Transverse colon (tissue), 4 donors: ENCODE measurements around the gene KLF2. TPM values are rescaled to one million over a fixed set of nuclear protein-coding genes. Genes with fewer than 3 reads are reported as not detected.

Experiments used
- DNase-seq: peaks from one replicate; pipeline ENCODE4 v3.0.0-alpha.2; 2019
- H3K27ac ChIP-seq, 4 donors: fragments of 200-600 bp; sonication (generic); 2 replicates each; pipeline ENCODE4 v1.5.1; 2016 to 2018; ENCODE audit warnings: inconsistent platforms in 4 of 4
- H3K27me3 ChIP-seq: fragments of 200-600 bp; sonication (generic); 2 replicates; pipeline ENCODE4 v1.5.1; 2017; ENCODE audit warnings: inconsistent platforms
- H3K36me3 ChIP-seq, 4 donors: fragments of 200-600 bp; sonication (generic); 2 replicates each; pipeline ENCODE4 v1.5.1; 2017 to 2019; ENCODE audit warnings: inconsistent platforms in 4 of 4
- H3K4me1 ChIP-seq, 4 donors: fragments of 200-600 bp; sonication (generic); 2 replicates each; pipeline ENCODE4 v1.5.1; 2017 to 2020; ENCODE audit warnings: inconsistent platforms in 4 of 4
- H3K4me3 ChIP-seq, 4 donors: fragments of 200-600 bp; sonication (generic); 1 replicate in 1 of 4; 2 replicates in 3 of 4; pipeline versions ENCODE4 v1.5.1 to v1.6.1; 2017 to 2019; ENCODE audit warnings: inconsistent platforms in 4 of 4
- H3K9me3 ChIP-seq, 2 donors: fragments of 200-600 bp; sonication (generic); 2 replicates each; pipeline ENCODE4 v1.5.1; 2017 to 2019; ENCODE audit warnings: inconsistent platforms in 2 of 2
- CTCF ChIP-seq, 5 experiments: fragments of 200-600 bp in 3 of 5; fragments of 450-650 bp in 2 of 5; sonication (generic) in 3 of 5; IDR thresholded peaks; 1 replicate in 2 of 5; 2 replicates in 3 of 5; pipeline ENCODE4 v1.5.1; 2016 to 2017; ENCODE audit warnings: antibody characterized with exemption in 5 of 5, inconsistent platforms in 3 of 5, mild to moderate bottlenecking in 2 of 5, moderate library complexity in 1 of 5
- EP300 ChIP-seq: sonication (generic); formaldehyde crosslinking; IDR thresholded peaks from one replicate; pipeline ENCODE4 v1.6.1; 2017; ENCODE audit warnings: antibody characterized with exemption, low read depth
- POLR2A ChIP-seq: fragments of 450-650 bp; IDR thresholded peaks from one replicate; pipeline ENCODE4 v1.6.1; 2016; ENCODE audit warnings: antibody characterized with exemption, mild to moderate bottlenecking, moderate library complexity
- POLR2AphosphoS5 ChIP-seq, 3 donors: sonication (generic); formaldehyde crosslinking; IDR thresholded peaks; one replicate each; pipeline ENCODE4 v1.6.1; 2016; ENCODE audit warnings: antibody characterized with exemption in 3 of 3
- WGBS, 2 donors: methylation state at CpG; one replicate each; pipeline ENCODE4 v1.1.5; 2018; ENCODE audit warnings: low coverage in 1 of 2; 5-methylcytosine and 5-hydroxymethylcytosine counted together
- in situ Hi-C, 4 donors: fragments of 200-750 bp; cut with MboI; loops; one replicate each; pipeline versions ENCODE4 v1.15.0 to v1.15.1; 2017; ENCODE audit warnings: low sequenced_read_pairs in 3 of 4, low pct_ligation_motif_present in 1 of 4, low pct_unique_long_range_greater_than_20kb in 1 of 4
- intact Hi-C: fragments of 100-400 bp; cut with DNase I; formaldehyde crosslinking; loops from one replicate; pipeline ENCODE4 v1.15.1; 2023; ENCODE audit warnings: low total_unique reads
- total RNA-seq, 4 donors: library from RNA; depleted of rRNA; stranded (reverse); fragments of >200 nt; gene quantifications; one replicate each; pipeline ENCODE4 v1.1.0, GENCODE V29; 2016

Gene KLF2
- total RNA-seq, 4 donors from 2014 or later, result 19.9 to 74.4 (median 48.9) TPM

- no peak for DNase-seq
- intact Hi-C loops, result loop anchor here (5.0 kb wide), 1 partner anchor 39 kb away; no protein-coding TSS in a partner anchor
- H3K4me3 ChIP-seq, result no peak overlapping the region
- H3K27ac ChIP-seq, result no peak overlapping the region
- H3K36me3 ChIP-seq, result no peaks in the 10 kb centered on the region
- H3K9me3 ChIP-seq, result no peaks in the 10 kb centered on the region
- in situ Hi-C loops, result no loop called here
- WGBS, 2 donors, result 85% methylated on average over 13 of the region's 18 CpGs; no CpG with 5 or more reads in 1 of the 2 donors
- TF ChIP-seq EP300 (no peak), POLR2A (no peak), CTCF (IDR thresholded peaks at IDR 0.05) (peak in 2 of 5 experiments; percentile 15 to 26), POLR2AphosphoS5 (IDR thresholded peaks at IDR 0.05) (no peak)
- peaks cover 11 to 20% (median 14%) of the 10 kb centered on the region in 4 donors for H3K4me1 ChIP-seq
- H3K27me3 ChIP-seq, result no peaks in the 10 kb centered on the region
These were observed 52.0 kb downstream of the KLF2 start for GRCh38 chr19:16376649-16377048.

GRCh38 chr19:16377521-16377920 lies 52.9 kb downstream of the KLF2 start:
- Histone ChIP-seq H3K27me3 (no peaks in the 10 kb centered on the region), H3K36me3 (no peaks in the 10 kb centered on the region), H3K9me3 (no peaks in the 10 kb centered on the region), H3K4me1 (peaks cover 8 to 17% (median 13%) of the 10 kb centered on the region in 4 donors), H3K27ac (no peak overlapping the region), H3K4me3 (no peak overlapping the region)
- WGBS, 2 donors, result 100% methylated on average over 7 of the region's 9 CpGs; no CpG with 5 or more reads in 1 of the 2 donors
- no peak for DNase-seq
- in situ Hi-C loops (no loop called here), intact Hi-C loops (loop anchor here (5.0 kb wide), 1 partner anchor 40 kb away; no protein-coding TSS in a partner anchor)
- TF ChIP-seq POLR2AphosphoS5 (IDR thresholded peaks at IDR 0.05) (no peak), EP300 (no peak), POLR2A (no peak), CTCF (IDR thresholded peaks at IDR 0.05) (no peak)

Other genes with a start within 250 kb of the KLF2 start
- gene TPM4, start 248.3 kb upstream of the KLF2 start, total RNA-seq, result 100 to 1,000 TPM; 228 to 491 (median 288) TPM
- 100 to 1,000 TPM in 1 of 4 donors, 10 to 100 TPM in 3; 22.3 to 102 (median 67.9) TPM for gene RAB8A, start 212.9 kb upstream of the KLF2 start, total RNA-seq
- gene HSH2D, start 181.1 kb upstream of the KLF2 start, total RNA-seq, result 10 to 100 TPM; 17.6 to 55.4 (median 30.8) TPM
- gene CIB3, start 151.3 kb upstream of the KLF2 start, total RNA-seq, result not detected
- gene FAM32A, start 139.4 kb upstream of the KLF2 start, total RNA-seq, result 100 to 1,000 TPM in 1 of 4 donors, 10 to 100 TPM in 3; 73.0 to 106 (median 88.6) TPM
- 10 to 100 TPM; 15.1 to 41.8 (median 35.0) TPM for gene AP1M1, start 126.9 kb upstream of the KLF2 start, total RNA-seq
- gene EPS15L1, start 147.1 kb downstream of the KLF2 start, total RNA-seq, result 10 to 100 TPM; 25.0 to 54.2 (median 38.0) TPM
- not detected for gene CALR3, start 171.3 kb downstream of the KLF2 start, total RNA-seq
- gene C19orf44, start 171.6 kb downstream of the KLF2 start, total RNA-seq, result 1 to 10 TPM in 2 of 4 donors, under 1 TPM in 2; 0.20 to 6.7 (median 1.6) TPM
- 10 to 100 TPM; 14.4 to 54.7 (median 28.9) TPM for gene CHERP, start 217.6 kb downstream of the KLF2 start, total RNA-seq
- gene SLC35E1, start 247.6 kb downstream of the KLF2 start, total RNA-seq, result 10 to 100 TPM; 31.0 to 56.1 (median 42.8) TPM